Fibroblast of villous mesenchyme (primary cell): Measurements from ENCODE around the gene RIBC2. TPM values are rescaled to one million over a fixed set of nuclear protein-coding genes. Genes with fewer than 3 reads are reported as not detected.
"Not testable (repeated sequence)": the region's sequence is repeated elsewhere in the genome, so short reads cannot be mapped to it uniquely, and the experiment has no call there.

Experiments
- DNase-seq: peaks from one replicate; pipeline ENCODE4 v3.0.0-alpha.2; 2010; ENCODE audit warnings: low read depth
- H3K4me3 ChIP-seq: 2 replicates; pipeline ENCODE4 v1.5.1; 2011; ENCODE audit warnings: low read depth, mild to moderate bottlenecking, low read length
- total RNA-seq: library from RNA; depleted of rRNA; stranded (reverse); fragments of >200 nt; gene quantifications from 2 replicates; pipeline ENCODE4 v1.2.3, GENCODE V29; 2012
- TF ChIP-seq, protein P1 (sequence below): IDR thresholded peaks from 2 replicates; pipeline ENCODE4 v1.5.1; 2012; ENCODE audit warnings: low read depth, mild to moderate bottlenecking, low read length; ENCODE audit not compliant: insufficient read depth

Gene RIBC2
- total RNA-seq, 1 donor: 0.86 TPM

GRCh38 chr22:45428391-45429385 is 15.2 kb downstream of the RIBC2 start:
- H3K4me3 ChIP-seq: no peak overlapping the region
- DNase-seq: no peak
- TF ChIP-seq, protein P1, sequence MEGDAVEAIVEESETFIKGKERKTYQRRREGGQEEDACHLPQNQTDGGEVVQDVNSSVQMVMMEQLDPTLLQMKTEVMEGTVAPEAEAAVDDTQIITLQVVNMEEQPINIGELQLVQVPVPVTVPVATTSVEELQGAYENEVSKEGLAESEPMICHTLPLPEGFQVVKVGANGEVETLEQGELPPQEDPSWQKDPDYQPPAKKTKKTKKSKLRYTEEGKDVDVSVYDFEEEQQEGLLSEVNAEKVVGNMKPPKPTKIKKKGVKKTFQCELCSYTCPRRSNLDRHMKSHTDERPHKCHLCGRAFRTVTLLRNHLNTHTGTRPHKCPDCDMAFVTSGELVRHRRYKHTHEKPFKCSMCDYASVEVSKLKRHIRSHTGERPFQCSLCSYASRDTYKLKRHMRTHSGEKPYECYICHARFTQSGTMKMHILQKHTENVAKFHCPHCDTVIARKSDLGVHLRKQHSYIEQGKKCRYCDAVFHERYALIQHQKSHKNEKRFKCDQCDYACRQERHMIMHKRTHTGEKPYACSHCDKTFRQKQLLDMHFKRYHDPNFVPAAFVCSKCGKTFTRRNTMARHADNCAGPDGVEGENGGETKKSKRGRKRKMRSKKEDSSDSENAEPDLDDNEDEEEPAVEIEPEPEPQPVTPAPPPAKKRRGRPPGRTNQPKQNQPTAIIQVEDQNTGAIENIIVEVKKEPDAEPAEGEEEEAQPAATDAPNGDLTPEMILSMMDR: no peak

DNA sequence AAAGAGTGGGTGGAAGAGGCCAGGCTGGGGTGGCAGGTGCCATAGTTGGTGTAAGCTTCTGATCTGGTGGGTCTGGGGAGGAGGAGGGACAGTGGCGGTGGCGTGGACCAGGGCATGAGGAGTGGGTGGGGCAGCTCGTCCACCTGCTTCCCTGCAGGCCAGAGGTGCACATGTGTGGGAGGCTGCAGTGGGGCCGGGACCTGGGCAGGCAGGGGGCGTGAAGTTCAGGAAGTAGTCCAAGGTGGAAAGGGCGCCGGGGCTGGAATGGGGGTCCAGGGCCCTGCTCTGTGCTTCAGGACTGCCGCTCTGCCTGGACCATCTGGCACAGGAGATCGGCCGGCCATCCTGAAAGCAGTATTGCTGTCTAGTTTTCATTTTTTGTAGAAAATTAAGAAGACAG is 15.9 kb downstream of the RIBC2 start:
- TF ChIP-seq, protein P1: no peak
- no peak for DNase-seq
- no peak overlapping the region for H3K4me3 ChIP-seq

- DNase-seq: no peak
- TF ChIP-seq, protein P1: no peak
- H3K4me3 ChIP-seq: no peak overlapping the region
Measured at GRCh38 chr22:45429981-45430775, 16.7 kb downstream of the RIBC2 start.

- DNase-seq: no peak
- TF ChIP-seq, protein P1: no peak
- no peak overlapping the region for H3K4me3 ChIP-seq
Measured at GRCh38 chr22:45430871-45431270, 17.4 kb downstream of the RIBC2 start.

- TF ChIP-seq, protein P1: no peak
- DNase-seq: no peak
- H3K4me3 ChIP-seq: no peak overlapping the region
Measured at GRCh38 chr22:45434981-45435380, 21.5 kb downstream of the RIBC2 start.

GRCh38 chr22:45435544-45436139 is 22.1 kb downstream of the RIBC2 start:
- no peak overlapping the region for H3K4me3 ChIP-seq
- peak; percentile 95 for DNase-seq
- TF ChIP-seq, protein P1: peak; percentile 97

- not testable (repeated sequence) for H3K4me3 ChIP-seq, DNase-seq
Measured at GRCh38 chr22:45436871-45437517, 23.5 kb downstream of the RIBC2 start.
